Stomach (tissue), 9 donors: ENCODE measurements around the gene HSPA5. TPM values are rescaled to one million over a fixed set of nuclear protein-coding genes. Genes with fewer than 3 reads are reported as not detected.
"Not testable (repeated sequence)": the region's sequence is repeated elsewhere in the genome, so short reads cannot be mapped to it uniquely, and the experiment has no call there.

Experiments used
- DNase-seq, 2 donors: peaks; one replicate each; pipeline versions ENCODE4 v3.0.0 to v3.0.0-alpha.2; 2013 to 2019
- H3K27ac ChIP-seq, 5 donors: fragments of 200-600 bp in 4 of 5; sonication (generic) in 4 of 5; one replicate each; pipeline ENCODE4 v1.5.1; 2013 to 2019; ENCODE audit warnings: mild to moderate bottlenecking in 1 of 5, moderate library complexity in 1 of 5
- H3K27me3 ChIP-seq, 3 donors: fragments of 200-600 bp; sonication (generic); one replicate each; pipeline ENCODE4 v1.5.1; 2017 to 2019; ENCODE audit warnings: mixed run types in 1 of 3
- H3K36me3 ChIP-seq, 4 donors: fragments of 200-600 bp; sonication (generic); 1 replicate in 3 of 4; 2 replicates in 1 of 4; pipeline ENCODE4 v1.5.1; 2016 to 2019
- H3K4me1 ChIP-seq, 4 donors: fragments of 200-600 bp; sonication (generic); one replicate each; pipeline ENCODE4 v1.5.1; 2016 to 2019
- H3K4me3 ChIP-seq, 4 donors: fragments of 200-600 bp; sonication (generic) in 3 of 4; one replicate each; pipeline ENCODE4 v1.5.1; 2016 to 2019; ENCODE audit warnings: mild to moderate bottlenecking in 1 of 4
- H3K9me3 ChIP-seq, 4 donors: fragments of 200-600 bp; sonication (generic); one replicate each; pipeline ENCODE4 v1.5.1; 2016 to 2019
- CTCF ChIP-seq, 7 experiments: fragments of 450-650 bp in 4 of 7; fragments of 200-600 bp in 3 of 7; sonication (generic) in 3 of 7; IDR thresholded peaks; one replicate each; pipeline ENCODE4 v1.5.1; 2016 to 2019; ENCODE audit warnings: antibody characterized with exemption in 7 of 7, control low read depth in 2 of 7, mild to moderate bottlenecking in 1 of 7
- EP300 ChIP-seq: sonication (generic); formaldehyde crosslinking; IDR thresholded peaks from one replicate; pipeline ENCODE4 v1.6.1; 2017; ENCODE audit warnings: antibody characterized with exemption
- POLR2A ChIP-seq, 4 donors: fragments of 450-650 bp; IDR thresholded peaks; one replicate each; pipeline ENCODE4 v1.6.1; 2016; ENCODE audit warnings: antibody characterized with exemption in 4 of 4, control low read depth in 2 of 4, mild to moderate bottlenecking in 1 of 4, moderate library complexity in 1 of 4
- POLR2AphosphoS5 ChIP-seq, 3 donors: sonication (generic); formaldehyde crosslinking; IDR thresholded peaks; one replicate each; pipeline ENCODE4 v1.6.1; 2016; ENCODE audit warnings: antibody characterized with exemption in 3 of 3
- WGBS, 5 donors: extraction: QIAGEN DNeasy Blood & Tissue Kit in 3 of 5; methylation state at CpG; one replicate each; pipeline versions ENCODE4 v1.1.5 to v1.1.7; 2013 to 2018; 5-methylcytosine and 5-hydroxymethylcytosine counted together
- intact Hi-C: fragments of 100-400 bp; cut with DNase I; formaldehyde crosslinking; loops from one replicate; pipeline ENCODE4 v1.15.1; 2023; ENCODE audit warnings: low total_unique reads
- polyA plus RNA-seq, 3 donors: library from polyadenylated mRNA; stranded (reverse); fragments of 200-250 nt; gene quantifications; one replicate each; pipeline ENCODE4 v1.2.3, GENCODE V29; 2013
- total RNA-seq, 5 donors: library from RNA; depleted of rRNA; stranded (reverse); fragments of >200 nt; gene quantifications; one replicate each; pipeline versions ENCODE4 v1.1.0 to v1.2.3, GENCODE V29; 2014 to 2016
- donor health status: healthy with polysubstance abuse.
- donor health status: Bipolar disorder and iron deficiency.
- donor health status: healthy.

Gene HSPA5
- total and polyA plus RNA-seq, 8 donors: 21.5 to 142 (median 83.6) TPM

DNA sequence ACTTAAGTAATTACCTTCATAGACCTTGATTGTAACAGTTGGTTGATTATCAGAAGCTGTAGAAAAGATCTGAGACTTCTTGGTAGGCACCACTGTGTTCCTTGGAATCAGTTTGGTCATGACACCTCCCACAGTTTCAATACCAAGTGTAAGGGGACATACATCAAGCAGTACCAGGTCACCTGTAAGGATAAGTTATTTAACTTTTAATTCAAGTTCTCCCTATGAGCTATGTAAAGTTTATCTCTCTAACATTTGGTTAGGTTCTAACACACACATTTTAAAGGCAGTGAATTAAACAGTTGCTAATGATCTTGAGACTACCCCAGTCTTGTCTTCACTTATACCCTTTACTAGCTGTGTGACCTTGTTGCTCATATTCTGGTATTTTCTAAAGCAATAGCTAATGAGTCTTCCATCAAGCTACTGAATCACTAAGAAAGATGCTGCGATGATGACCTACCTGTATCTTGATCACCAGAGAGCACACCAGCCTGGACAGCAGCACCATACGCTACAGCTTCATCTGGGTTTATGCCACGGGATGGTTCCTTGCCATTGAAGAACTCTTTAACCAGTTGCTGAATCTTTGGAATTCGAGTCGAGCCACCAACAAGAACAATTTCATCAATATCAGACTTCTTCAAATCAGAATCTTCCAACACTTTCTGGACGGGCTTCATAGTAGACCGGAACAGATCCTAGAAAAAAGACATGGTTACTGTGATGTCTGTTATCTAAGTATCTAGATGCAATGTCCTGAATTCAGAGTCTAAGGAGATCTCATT, 2.8 kb downstream of the HSPA5 start:
- Histone ChIP-seq H3K27me3 (no peaks in the 10 kb centered on the region), H3K4me3 (peak overlapping the region; percentile 73 to 93 (median 80)), H3K4me1 (peaks cover 47 to 82% (median 65%) of the 10 kb centered on the region in 4 donors), H3K27ac (peak overlapping the region in 1 of 5 donors; percentile 97), H3K36me3 (peaks cover 41 to 67% (median 63%) of the 10 kb centered on the region in 4 donors), H3K9me3 (no peaks in the 10 kb centered on the region)
- 29 to 68% (median 56%) methylated on average over 7 of the region's 7 CpGs for WGBS, 5 donors
- DNase-seq: no peak
- TF ChIP-seq POLR2A (IDR thresholded peaks at IDR 0.05) (no peak), CTCF (IDR thresholded peaks at IDR 0.05) (no peak), POLR2AphosphoS5 (IDR thresholded peaks at IDR 0.05) (no peak), EP300 (no peak)
- intact Hi-C loops: no loop called here

GRCh38 chr9:125236520-125237159, 4.5 kb downstream of the HSPA5 start:
- intact Hi-C loops: not testable (repeated sequence)

GRCh38 chr9:125235804-125236519, 5.2 kb downstream of the HSPA5 start:
- DNase-seq: no peak
- intact Hi-C loops: no loop called here
- H3K36me3 ChIP-seq: peaks cover 48 to 88% (median 84%) of the 10 kb centered on the region in 4 donors
- H3K9me3 ChIP-seq: no peaks in the 10 kb centered on the region
- H3K27me3 ChIP-seq: no peaks in the 10 kb centered on the region
- WGBS, 5 donors: 28 to 45% (median 39%) methylated on average over 5 of the region's 5 CpGs
- peak overlapping the region in 2 of 5 donors; percentile 14 to 31 for H3K27ac ChIP-seq
- peaks cover 47 to 65% (median 55%) of the 10 kb centered on the region in 4 donors for H3K4me1 ChIP-seq
- TF ChIP-seq POLR2A (IDR thresholded peaks at IDR 0.05) (no peak), CTCF (IDR thresholded peaks at IDR 0.05) (no peak), EP300 (no peak), POLR2AphosphoS5 (IDR thresholded peaks at IDR 0.05) (no peak)
- peak overlapping the region in 2 of 4 donors; percentile 82 to 93 for H3K4me3 ChIP-seq

More at GRCh38 chr9:125236520-125237159, 4.5 kb downstream of the HSPA5 start:
- H3K27me3 ChIP-seq, H3K9me3 ChIP-seq, DNase-seq: not testable (repeated sequence)
- Histone ChIP-seq H3K4me3 (peak overlapping the region in 2 of 4 donors; percentile 82 to 93), H3K4me1 (peaks cover 47 to 65% (median 55%) of the 10 kb centered on the region in 4 donors), H3K36me3 (peaks cover 48 to 81% (median 77%) of the 10 kb centered on the region in 4 donors), H3K27ac (peak overlapping the region in 1 of 5 donors; percentile 31)
- WGBS, 5 donors: 30 to 51% (median 33%) methylated on average over 5 of the region's 5 CpGs

DNA sequence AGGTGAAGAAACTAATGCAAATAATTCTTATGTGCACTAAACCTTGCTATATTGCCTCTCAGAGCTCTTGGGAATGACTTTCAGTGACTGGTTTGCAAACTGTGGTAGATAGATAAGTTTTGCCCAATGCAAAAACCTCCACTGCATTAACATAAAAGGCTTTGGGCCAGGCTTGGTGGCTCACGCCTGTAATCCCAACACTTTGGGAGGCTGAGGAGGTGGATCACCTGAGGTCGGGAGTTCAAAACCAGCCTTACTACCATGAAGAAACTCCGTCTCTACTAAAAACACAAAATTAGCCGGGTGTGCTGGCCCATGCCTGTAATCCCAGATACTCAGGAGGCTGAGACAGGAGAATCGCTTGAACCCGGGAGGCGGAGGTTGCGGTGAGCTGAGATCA, 7.0 kb downstream of the HSPA5 start:
- WGBS, 5 donors: 89 to 94% (median 93%) methylated on average over 8 of the region's 8 CpGs
- peaks cover 43 to 53% (median 47%) of the 10 kb centered on the region in 4 donors for H3K4me1 ChIP-seq
- peak overlapping the region in 3 of 5 donors; percentile 6 to 43 (median 42) for H3K27ac ChIP-seq
- intact Hi-C loops, H3K9me3 ChIP-seq, H3K27me3 ChIP-seq, DNase-seq, H3K4me3 ChIP-seq: not testable (repeated sequence)
- H3K36me3 ChIP-seq: peaks cover 56 to 96% (median 94%) of the 10 kb centered on the region in 4 donors

DNA sequence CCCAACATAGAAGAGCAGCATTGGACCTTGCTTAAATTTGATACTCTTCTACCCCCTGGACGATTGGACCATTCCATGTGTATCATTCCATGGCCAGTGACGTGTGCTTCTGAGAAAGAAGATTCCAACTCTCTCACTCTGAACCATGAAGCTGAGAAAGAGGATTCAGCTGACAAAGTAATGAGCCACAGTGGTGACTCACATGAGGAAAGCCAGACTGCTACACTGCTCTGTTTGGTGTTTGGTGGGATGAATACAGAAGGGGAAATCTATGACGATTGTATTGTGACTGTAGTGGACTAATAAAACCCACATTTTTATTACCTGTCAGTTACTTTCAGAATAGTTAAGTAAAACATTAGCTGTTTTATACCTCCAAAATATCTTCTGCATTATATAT, 7.5 kb downstream of the HSPA5 start:
- Histone ChIP-seq H3K27me3 (no peaks in the 10 kb centered on the region), H3K27ac (peak overlapping the region in 3 of 5 donors; percentile 6 to 43 (median 42)), H3K36me3 (peaks cover 52 to 96% (median 94%) of the 10 kb centered on the region in 4 donors), H3K9me3 (no peaks in the 10 kb centered on the region), H3K4me1 (peaks cover 39 to 49% (median 43%) of the 10 kb centered on the region in 4 donors), H3K4me3 (no peak overlapping the region)
- no peak for TF ChIP-seq POLR2A (IDR thresholded peaks at IDR 0.05)
- TF ChIP-seq POLR2AphosphoS5 (IDR thresholded peaks at IDR 0.05): peak in 1 of 3 donors; percentile 75
- no peak for TF ChIP-seq CTCF (IDR thresholded peaks at IDR 0.05)
- TF ChIP-seq EP300: no peak
- intact Hi-C loops: no loop called here
- DNase-seq: peak in 1 of 2 donors; percentile 19
- 33 to 60% (median 46%) methylated on average over 3 of the region's 3 CpGs for WGBS, 5 donors
